HEK293T (cell line): ENCODE results near the gene TTLL7.

ENCODE experiments used
- CTBP1 ChIP-seq: fragments of 450-650 bp; IDR thresholded peaks from 2 replicates; pipeline ENCODE4 v1.6.1; 2016; ENCODE audit warnings: borderline replicate concordance
- ELF4 ChIP-seq: fragments of 450-650 bp; IDR thresholded peaks from 2 replicates; pipeline ENCODE4 v1.6.1; 2017; ENCODE audit warnings: antibody characterized with exemption
- SUZ12 ChIP-seq: fragments of 450-650 bp; IDR thresholded peaks from 2 replicates; pipeline ENCODE4 v1.6.1; 2016; ENCODE audit warnings: mild to moderate bottlenecking
- TARDBP ChIP-seq: fragments of 450-650 bp; IDR thresholded peaks from 2 replicates; pipeline ENCODE4 v1.6.1; 2016

GRCh38 chr1:83819436-83819835 is 179.5 kb downstream of the TTLL7 start:
- TF ChIP-seq TARDBP (no peak), SUZ12 (no peak), ELF4 (no peak), CTBP1 (no peak)
